CD8-positive, alpha-beta memory T cell (primary cell): ENCODE results near the gene MORN1. TPM values are rescaled to one million over a fixed set of nuclear protein-coding genes. Genes with fewer than 3 reads are reported as not detected.

Experiments used
- CTCF ChIA-PET: fragments of 350-600 bp; sonication (Branson Sonifier 250); formaldehyde crosslinking; loops from one replicate; lab custom pipeline; 2021; ENCODE audit warnings: antibody characterized with exemption; lab: Charles Lee
- POLR2A ChIA-PET: fragments of 350-600 bp; sonication (Branson Sonifier 250); formaldehyde crosslinking; loops from one replicate; lab custom pipeline; 2021; ENCODE audit warnings: antibody characterized with exemption; lab: Charles Lee
- DNase-seq, 5 donors: peaks; one replicate each; pipeline versions ENCODE4 v3.0.0 to v3.0.0-alpha.2; 2020 to 2022; ENCODE audit warnings: mixed read lengths in 1 of 5
- H3K27ac ChIP-seq: one replicate; pipeline ENCODE4 v1.7.0; 2013; ENCODE audit warnings: low read depth, mild to moderate bottlenecking, low read length, moderate library complexity
- H3K27me3 ChIP-seq: 2 replicates; pipeline ENCODE4 v1.7.0; 2013; ENCODE audit warnings: low read length, mild to moderate bottlenecking; ENCODE audit not compliant: insufficient read depth, poor library complexity, severe bottlenecking
- H3K36me3 ChIP-seq: 2 replicates; pipeline ENCODE4 v1.7.0; 2013; ENCODE audit warnings: mild to moderate bottlenecking, low read length, moderate library complexity; ENCODE audit not compliant: insufficient read depth
- H3K4me1 ChIP-seq: 2 replicates; pipeline ENCODE4 v1.7.0; 2013; ENCODE audit warnings: mild to moderate bottlenecking, low read length, moderate library complexity; ENCODE audit not compliant: insufficient read depth
- H3K4me3 ChIP-seq: 2 replicates; pipeline ENCODE4 v1.7.0; 2013; ENCODE audit warnings: mild to moderate bottlenecking, low read length
- H3K9me3 ChIP-seq: 2 replicates; pipeline ENCODE4 v1.7.0; 2013; ENCODE audit warnings: mild to moderate bottlenecking, low read length
- H3K27ac Mint-ChIP-seq, 8 donors: one replicate each; pipeline ENCODE4 v1.8.0; 2020 to 2021; ENCODE audit warnings: mixed read lengths in 8 of 8, mild to moderate bottlenecking in 6 of 8, inconsistent platforms in 3 of 8, moderate library complexity in 3 of 8
- H3K27me3 Mint-ChIP-seq, 2 donors: one replicate each; pipeline ENCODE4 v1.8.0; 2020 to 2021; ENCODE audit warnings: mixed read lengths in 2 of 2, mild to moderate bottlenecking in 1 of 2, moderate library complexity in 1 of 2
- H3K36me3 Mint-ChIP-seq, 3 donors: one replicate each; pipeline ENCODE4 v1.8.0; 2020 to 2021; ENCODE audit warnings: mixed read lengths in 3 of 3, inconsistent platforms in 1 of 3, mild to moderate bottlenecking in 1 of 3
- H3K4me1 Mint-ChIP-seq, 3 donors: one replicate each; pipeline ENCODE4 v1.8.0; 2020 to 2021; ENCODE audit warnings: mixed read lengths in 3 of 3, inconsistent platforms in 1 of 3, mild to moderate bottlenecking in 1 of 3
- H3K4me3 Mint-ChIP-seq, 7 donors: one replicate each; pipeline ENCODE4 v1.8.0; 2020 to 2021; ENCODE audit warnings: mixed read lengths in 7 of 7, mild to moderate bottlenecking in 6 of 7, moderate library complexity in 4 of 7, inconsistent platforms in 2 of 7
- H3K9me3 Mint-ChIP-seq, 5 donors: one replicate each; pipeline ENCODE4 v1.8.0; 2020 to 2022; ENCODE audit warnings: mixed read lengths in 5 of 5, mild to moderate bottlenecking in 3 of 5, moderate library complexity in 2 of 5, inconsistent platforms in 1 of 5
- polyA plus RNA-seq: library from polyadenylated mRNA; unstranded; fragments of 300-500 nt; fragmentation: Illumina TruSeq; gene quantifications from one replicate; pipeline ENCODE4 v1.2.3, GENCODE V29; 2021
- total RNA-seq, 2 experiments: library from RNA; stranded (reverse); gene quantifications; one replicate each; pipeline ENCODE4 v1.2.3, GENCODE V29; 2021

Gene MORN1
- total and polyA plus RNA-seq, 3 experiments from 2014 or later = 3.3 to 10.4 (median 9.4) TPM

DNA sequence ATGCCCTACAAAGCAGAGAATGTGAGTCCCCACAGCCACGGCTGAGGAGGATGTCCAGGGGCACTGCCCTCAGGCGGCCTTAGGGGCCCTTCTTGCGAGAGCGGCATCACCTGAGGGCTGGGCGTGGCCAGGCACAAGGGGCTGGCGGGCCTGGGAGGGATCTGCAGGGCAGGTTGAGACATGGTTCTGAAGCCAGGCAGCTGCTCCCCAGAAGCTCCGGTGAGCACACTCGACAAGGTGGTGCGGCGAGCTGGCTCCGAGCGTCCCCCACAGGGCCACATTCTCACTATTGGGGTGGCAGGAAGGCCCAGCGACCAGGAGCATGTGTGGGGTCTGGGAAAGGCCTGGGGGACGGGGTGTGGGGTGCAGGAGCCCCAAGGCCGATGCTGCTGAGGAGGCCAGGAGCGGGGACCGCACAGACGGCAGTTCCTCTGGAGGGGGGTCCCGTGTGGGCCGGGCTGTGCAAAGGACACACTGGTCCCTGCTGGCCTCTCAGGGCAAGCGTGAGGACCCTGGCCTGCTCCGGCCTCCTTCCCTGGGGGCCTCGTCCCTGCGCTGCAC is 47.2 kb downstream of the MORN1 start:
- Histone ChIP-seq H3K9me3 (no peaks in the 10 kb centered on the region), H3K27ac (no peak overlapping the region), H3K4me1 (no peaks in the 10 kb centered on the region), H3K4me3 (no peak overlapping the region), H3K27me3 (no peaks in the 10 kb centered on the region), H3K36me3 (no peaks in the 10 kb centered on the region)
- H3K27me3 Mint-ChIP-seq = no peaks in the 10 kb centered on the region
- DNase-seq = peak in 1 of 5 donors; percentile 37
- no peaks in the 10 kb centered on the region for H3K4me1 Mint-ChIP-seq
- ChIA-PET POLR2A (no interaction called here), CTCF (no interaction called here)
- no peaks in the 10 kb centered on the region for H3K9me3 Mint-ChIP-seq
- H3K27ac Mint-ChIP-seq = no peak overlapping the region
- H3K36me3 Mint-ChIP-seq = no peaks in the 10 kb centered on the region
- no peak overlapping the region for H3K4me3 Mint-ChIP-seq

DNA sequence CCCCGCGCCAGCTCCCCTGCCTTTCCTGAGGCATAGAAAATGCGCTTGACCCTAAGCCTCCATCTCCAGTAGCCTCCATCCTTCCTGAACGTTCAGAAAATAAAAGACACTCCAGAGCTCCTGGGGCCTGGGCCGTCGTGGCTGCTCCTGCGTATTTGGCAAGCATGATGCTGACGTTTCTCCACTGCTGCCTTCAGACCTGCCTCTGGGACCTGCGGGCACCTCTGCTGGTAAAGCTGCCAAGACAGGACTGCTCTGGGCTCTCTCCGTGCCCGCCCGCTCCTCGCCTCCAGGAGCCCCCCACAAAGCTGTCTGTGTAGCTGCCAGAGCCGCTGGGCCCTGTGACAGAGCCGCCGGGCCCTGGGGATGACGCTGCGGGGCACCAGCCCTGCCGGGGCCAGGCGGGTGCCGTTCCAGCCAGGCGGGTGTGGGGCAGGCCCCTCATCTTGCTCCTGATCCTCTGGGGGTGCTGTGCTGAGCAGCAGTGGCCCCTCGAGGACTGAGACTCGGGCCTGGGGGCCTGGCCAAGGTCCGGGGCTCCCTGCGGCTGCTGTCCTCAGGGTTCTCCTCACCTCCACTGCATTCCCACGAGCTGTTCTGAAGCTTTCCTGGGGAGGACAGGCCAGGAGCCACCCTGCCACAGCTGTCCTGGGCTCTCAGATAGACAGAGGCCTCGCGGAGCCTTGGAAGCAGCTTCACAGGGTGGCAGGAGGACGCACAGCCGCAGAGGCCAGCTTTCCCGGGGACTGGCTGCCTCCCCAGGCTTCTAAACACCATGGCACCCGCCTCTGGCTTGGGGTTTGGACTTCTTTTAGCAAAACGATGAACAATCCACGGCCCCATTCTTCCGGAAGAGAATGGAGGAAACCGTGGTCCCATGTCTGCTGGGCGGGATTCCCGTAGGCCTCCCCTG is 48.1 kb downstream of the MORN1 start:
- Histone ChIP-seq H3K9me3 (no peaks in the 10 kb centered on the region), H3K4me3 (no peak overlapping the region), H3K4me1 (no peaks in the 10 kb centered on the region), H3K36me3 (no peaks in the 10 kb centered on the region), H3K27ac (no peak overlapping the region), H3K27me3 (no peaks in the 10 kb centered on the region)
- ChIA-PET POLR2A (no interaction called here), CTCF (no interaction called here)
- no peak for DNase-seq
- Mint-ChIP-seq H3K9me3 (no peaks in the 10 kb centered on the region), H3K4me3 (no peak overlapping the region), H3K27me3 (no peaks in the 10 kb centered on the region), H3K27ac (no peak overlapping the region), H3K36me3 (no peaks in the 10 kb centered on the region), H3K4me1 (no peaks in the 10 kb centered on the region)

DNA sequence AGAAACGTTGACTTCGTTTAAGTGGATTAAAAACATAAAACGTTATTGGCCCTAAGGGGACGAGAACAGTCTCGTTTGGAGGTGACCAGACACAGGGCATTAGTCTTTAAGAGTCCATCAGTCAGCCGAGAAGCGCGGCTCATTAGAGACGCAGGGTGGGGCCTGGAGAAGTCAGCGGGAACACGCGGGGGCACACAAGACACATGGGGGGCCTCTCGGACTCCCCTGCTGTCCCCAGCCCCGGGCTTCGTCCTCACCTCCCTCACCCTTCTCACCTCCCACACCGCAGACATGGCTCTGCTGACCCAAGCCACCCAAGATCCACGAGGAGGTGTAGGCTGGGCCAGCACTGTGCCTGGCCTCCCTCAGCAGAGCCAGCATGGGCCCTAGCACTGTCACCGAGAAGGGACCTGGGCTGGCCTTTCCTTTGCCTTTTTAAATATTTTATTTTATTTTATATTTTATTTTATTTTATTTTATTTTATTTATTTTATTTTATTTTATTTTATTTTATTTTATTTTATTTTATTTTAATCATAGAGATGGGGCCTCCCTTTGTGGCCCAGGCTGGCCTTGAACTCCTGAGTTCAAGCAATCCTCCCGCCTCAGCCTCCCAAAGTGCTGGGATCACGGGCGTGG is 48.9 kb downstream of the MORN1 start:
- no peaks in the 10 kb centered on the region for H3K4me1 Mint-ChIP-seq
- H3K27ac Mint-ChIP-seq = no peak overlapping the region
- no peak overlapping the region for H3K4me3 Mint-ChIP-seq
- H3K27me3 Mint-ChIP-seq = no peaks in the 10 kb centered on the region
- Histone ChIP-seq H3K36me3 (no peaks in the 10 kb centered on the region), H3K27ac (no peak overlapping the region), H3K4me3 (no peak overlapping the region), H3K4me1 (no peaks in the 10 kb centered on the region), H3K27me3 (no peaks in the 10 kb centered on the region), H3K9me3 (no peaks in the 10 kb centered on the region)
- no peaks in the 10 kb centered on the region for H3K9me3 Mint-ChIP-seq
- ChIA-PET POLR2A (no interaction called here), CTCF (no interaction called here)
- H3K36me3 Mint-ChIP-seq = no peaks in the 10 kb centered on the region
- DNase-seq = no peak

DNA sequence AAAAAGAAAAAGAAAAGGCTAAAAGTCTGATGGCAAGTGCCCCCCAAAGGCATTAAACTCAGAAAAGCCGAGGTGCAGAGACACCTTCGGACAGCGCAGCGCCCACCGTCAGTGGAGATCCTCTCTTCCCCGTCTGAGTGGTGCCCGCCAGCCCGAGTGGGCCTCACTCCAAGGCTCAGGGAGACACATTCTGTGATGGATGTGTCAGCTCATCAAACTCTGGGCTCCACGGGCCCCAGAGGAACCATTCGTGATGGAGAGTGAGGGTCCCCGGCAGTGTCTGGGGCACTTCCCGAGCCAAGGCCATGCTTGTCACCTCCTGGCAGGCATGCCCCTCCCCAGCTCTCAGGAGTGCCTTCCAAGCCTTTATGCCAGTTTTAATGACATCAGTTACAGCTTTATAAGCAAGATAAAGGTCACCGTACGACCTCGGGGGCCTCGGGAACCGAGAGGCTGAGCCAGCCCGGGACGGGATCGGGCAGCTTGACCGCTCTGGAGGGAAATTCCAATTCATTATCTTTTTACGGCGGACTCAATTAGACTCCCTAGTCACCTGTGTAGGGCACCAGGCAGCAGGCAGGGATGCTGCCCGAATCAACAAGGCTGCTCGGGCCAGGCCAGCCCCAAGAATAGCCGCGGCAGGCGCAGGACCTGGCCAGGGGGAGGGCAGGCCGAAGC is 49.5 kb downstream of the MORN1 start:
- H3K9me3 Mint-ChIP-seq = no peaks in the 10 kb centered on the region

DNA sequence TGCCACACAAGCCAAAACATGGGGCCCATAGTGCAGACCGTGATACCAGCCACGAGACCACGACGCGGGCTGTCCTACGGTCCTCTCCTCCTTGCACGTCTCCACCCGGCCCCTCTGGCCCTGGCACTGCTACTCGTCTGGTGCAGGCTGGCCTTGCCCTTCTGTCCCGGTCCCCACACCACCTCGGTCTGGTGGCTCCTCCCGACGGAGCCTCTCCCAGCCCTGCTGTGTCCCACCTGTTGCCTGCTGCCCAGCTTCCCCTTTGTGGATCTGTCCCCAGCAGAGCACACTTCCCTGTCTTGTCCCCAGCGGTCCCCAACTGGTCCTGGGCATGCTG is 50.5 kb downstream of the MORN1 start:
- Histone ChIP-seq H3K27ac (no peak overlapping the region), H3K4me1 (no peaks in the 10 kb centered on the region), H3K27me3 (no peaks in the 10 kb centered on the region), H3K36me3 (no peaks in the 10 kb centered on the region), H3K4me3 (no peak overlapping the region), H3K9me3 (no peaks in the 10 kb centered on the region)
- no peak overlapping the region for H3K27ac Mint-ChIP-seq
- no peaks in the 10 kb centered on the region for H3K36me3 Mint-ChIP-seq
- H3K9me3 Mint-ChIP-seq = no peaks in the 10 kb centered on the region
- ChIA-PET CTCF (no interaction called here), POLR2A (no interaction called here)
- DNase-seq = no peak
- H3K27me3 Mint-ChIP-seq = no peaks in the 10 kb centered on the region
- H3K4me3 Mint-ChIP-seq = no peak overlapping the region
- no peaks in the 10 kb centered on the region for H3K4me1 Mint-ChIP-seq

More for the DNA sequence above, 49.5 kb downstream of the MORN1 start:
- Mint-ChIP-seq H3K4me3 (no peak overlapping the region), H3K27ac (no peak overlapping the region), H3K27me3 (no peaks in the 10 kb centered on the region), H3K4me1 (no peaks in the 10 kb centered on the region), H3K36me3 (no peaks in the 10 kb centered on the region)
- ChIA-PET POLR2A (no interaction called here), CTCF (no interaction called here)
- Histone ChIP-seq H3K36me3 (no peaks in the 10 kb centered on the region), H3K9me3 (no peaks in the 10 kb centered on the region), H3K27ac (no peak overlapping the region), H3K4me3 (no peak overlapping the region), H3K4me1 (no peaks in the 10 kb centered on the region), H3K27me3 (no peaks in the 10 kb centered on the region)
- no peak for DNase-seq

DNA sequence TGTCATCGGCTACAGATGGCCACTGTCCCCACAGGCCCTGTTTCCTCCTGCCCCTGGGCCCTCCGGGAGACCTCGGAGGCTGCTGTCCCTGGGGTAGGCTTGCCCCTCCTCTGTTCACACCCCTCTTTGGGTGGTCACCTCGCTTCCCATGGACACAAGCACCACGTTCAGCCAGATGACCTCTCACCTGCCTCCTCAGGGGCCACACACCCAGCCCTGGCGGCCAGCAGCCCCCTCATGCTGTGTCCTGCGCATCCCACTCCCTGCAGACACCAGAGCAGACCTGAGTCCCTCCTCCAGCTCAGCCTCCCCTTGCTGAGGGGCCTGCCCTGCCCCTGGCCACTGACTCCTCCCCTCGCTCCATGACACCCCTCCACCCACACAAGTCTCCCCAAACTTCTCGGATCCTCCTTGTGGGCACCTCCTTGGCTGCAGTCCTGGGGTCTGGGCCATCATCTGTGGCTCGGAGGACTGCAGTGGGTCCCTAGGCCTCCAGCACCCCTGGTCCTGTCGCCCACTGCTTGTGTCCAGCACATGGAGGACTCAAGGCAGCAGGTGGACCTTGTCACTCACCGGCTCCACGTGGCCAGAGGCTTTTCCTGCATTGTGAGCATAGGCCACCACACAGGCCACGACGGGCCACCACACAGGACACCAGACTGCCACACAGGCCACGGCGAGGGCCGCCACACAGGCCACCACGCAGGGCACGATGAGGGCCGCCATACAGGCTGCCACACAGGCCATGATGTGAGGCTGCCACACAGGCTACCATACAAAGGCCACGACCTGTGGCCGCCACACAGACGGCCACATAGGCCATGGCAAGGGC is 51.1 kb downstream of the MORN1 start:
- Histone ChIP-seq H3K27ac (no peak overlapping the region), H3K4me3 (no peak overlapping the region), H3K27me3 (no peaks in the 10 kb centered on the region), H3K9me3 (no peaks in the 10 kb centered on the region), H3K4me1 (no peaks in the 10 kb centered on the region), H3K36me3 (no peaks in the 10 kb centered on the region)
- Mint-ChIP-seq H3K27ac (no peak overlapping the region), H3K4me3 (no peak overlapping the region), H3K27me3 (no peaks in the 10 kb centered on the region), H3K4me1 (no peaks in the 10 kb centered on the region), H3K36me3 (no peaks in the 10 kb centered on the region), H3K9me3 (no peaks in the 10 kb centered on the region)
- no peak for DNase-seq
- ChIA-PET POLR2A (no interaction called here), CTCF (no interaction called here)

DNA sequence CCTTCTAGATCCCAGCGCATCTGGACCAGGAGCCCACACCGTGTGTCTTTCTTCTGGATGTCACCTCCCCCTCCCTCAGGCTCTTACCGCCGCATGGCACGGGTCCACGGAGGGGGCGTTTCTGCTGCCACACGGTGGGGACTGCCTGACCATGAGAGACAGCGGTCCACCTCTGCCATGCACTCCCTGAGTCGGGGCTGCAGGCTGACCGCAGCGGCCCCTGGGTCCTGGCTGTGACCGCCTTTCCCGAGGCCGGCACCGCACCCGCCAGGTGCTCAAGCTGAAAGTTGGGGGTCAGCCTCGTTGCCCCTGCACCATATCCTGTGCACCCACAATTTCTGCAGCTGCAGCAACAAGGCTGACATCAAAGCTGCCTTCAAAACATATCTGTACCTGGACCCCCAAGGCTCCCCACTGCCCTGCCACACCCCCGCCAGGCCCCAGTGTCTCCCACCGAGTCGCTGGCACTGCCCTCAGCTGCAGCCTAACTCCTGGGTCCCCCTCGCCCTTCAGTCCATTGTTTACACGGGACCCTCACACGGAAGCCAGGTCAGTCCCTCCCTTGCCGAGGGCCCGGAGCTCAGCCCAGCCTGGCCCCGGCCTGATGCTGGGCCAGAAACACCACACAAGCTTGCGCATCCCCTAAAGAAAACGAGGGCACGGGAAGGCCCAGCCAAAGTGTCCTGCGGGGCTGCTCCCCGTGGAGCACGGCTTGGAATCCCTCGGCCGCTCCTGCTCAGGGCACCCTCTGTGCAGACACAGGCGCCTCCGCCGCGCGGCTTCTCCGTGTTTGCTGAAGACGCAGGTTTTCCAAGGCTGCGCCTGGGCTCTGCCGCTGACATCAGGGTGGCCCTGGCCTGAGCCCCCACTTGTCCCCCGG is 51.9 kb downstream of the MORN1 start:
- ChIA-PET POLR2A (no interaction called here), CTCF (no interaction called here)
- H3K9me3 Mint-ChIP-seq = no peaks in the 10 kb centered on the region
- Histone ChIP-seq H3K36me3 (no peaks in the 10 kb centered on the region), H3K4me3 (no peak overlapping the region), H3K27ac (no peak overlapping the region), H3K27me3 (no peaks in the 10 kb centered on the region), H3K4me1 (no peaks in the 10 kb centered on the region), H3K9me3 (no peaks in the 10 kb centered on the region)
- no peak for DNase-seq
- H3K4me3 Mint-ChIP-seq = no peak overlapping the region
- H3K27ac Mint-ChIP-seq = no peak overlapping the region
- H3K27me3 Mint-ChIP-seq = no peaks in the 10 kb centered on the region
- H3K36me3 Mint-ChIP-seq = no peaks in the 10 kb centered on the region
- no peaks in the 10 kb centered on the region for H3K4me1 Mint-ChIP-seq
